IMR-90 (cell line): ENCODE data around the gene TBC1D23. TPM values are rescaled to one million over a fixed set of nuclear protein-coding genes. Genes with fewer than 3 reads are reported as not detected.
A peak's percentile ranks its signal among the peaks of the same experiment; 100 is the strongest.

Experiments used
- ATAC-seq: fragments of 200-7000 bp; cut with Tn5 transposase; 2 replicates; pipeline ENCODE4 v1.9.1; 2020; ENCODE audit warnings: low read depth, mild to moderate bottlenecking, moderate library complexity
- BruUV-seq: library from RNA; stranded (reverse); fragments of 400-500 nt; replicated peaks from 2 replicates; lab custom pipeline; 2021; lab: Mats Ljungman, UMichigan
- CTCF ChIA-PET: fragments of 300-600 bp; formaldehyde crosslinking; extraction: SDS; loops from one replicate; lab custom pipeline; 2021; ENCODE audit warnings: antibody characterized with exemption; lab: Yijun Ruan, JAX
- POLR2A ChIA-PET: fragments of 300-600 bp; sonication (Branson Sonifier 250); formaldehyde crosslinking; loops from one replicate; lab custom pipeline; 2022; ENCODE audit warnings: antibody characterized with exemption; ENCODE audit not compliant: unreplicated experiment; lab: Charles Lee
- DNase-seq: peaks from one replicate; pipeline ENCODE4 v3.0.0; 2013
- H2AFZ ChIP-seq: replicated peaks from 2 replicates; pipeline ENCODE3; 2013; ENCODE audit warnings: low read length, mild to moderate bottlenecking; ENCODE audit not compliant: poor library complexity
- H2AK5ac ChIP-seq: 2 replicates; pipeline ENCODE4 v1.6.1; 2013; ENCODE audit warnings: low read depth, low read length, inconsistent platforms
- H2AK9ac ChIP-seq: replicated peaks from 2 replicates; pipeline ENCODE3; 2013; ENCODE audit warnings: mild to moderate bottlenecking, low read depth, low read length, moderate library complexity; ENCODE audit not compliant: poor library complexity
- H2BK120ac ChIP-seq: 2 replicates; pipeline ENCODE4 v1.6.1; 2013; ENCODE audit warnings: low read depth, low read length, inconsistent platforms
- H2BK15ac ChIP-seq: 3 replicates; pipeline ENCODE4 v1.6.1; 2013; ENCODE audit warnings: low read depth, low read length, inconsistent platforms
- H2BK20ac ChIP-seq: 2 replicates; pipeline ENCODE4 v1.6.1; 2013; ENCODE audit warnings: low read depth, mild to moderate bottlenecking, inconsistent platforms, low read length, moderate library complexity
- H2BK5ac ChIP-seq: 2 replicates; pipeline ENCODE4 v1.6.1; 2013; ENCODE audit warnings: mild to moderate bottlenecking, low read depth, low read length, inconsistent platforms; ENCODE audit not compliant: poor library complexity, severe bottlenecking
- H3K14ac ChIP-seq: replicated peaks from 2 replicates; pipeline ENCODE4 v1.6.1; 2013; ENCODE audit warnings: low read depth, low read length, inconsistent platforms
- H3K18ac ChIP-seq: 2 replicates; pipeline ENCODE4 v1.6.1; 2013; ENCODE audit warnings: low read depth, low read length, control low read depth
- H3K23ac ChIP-seq: 2 replicates; pipeline ENCODE4 v1.6.1; 2013; ENCODE audit warnings: low read depth, low read length, inconsistent platforms
- H3K27ac ChIP-seq: 2 replicates; pipeline ENCODE4 v1.5.1; 2013; ENCODE audit warnings: mild to moderate bottlenecking, control low read depth, low read length; ENCODE audit not compliant: insufficient read depth
- H3K27me3 ChIP-seq: 2 replicates; pipeline ENCODE4 v1.6.1; 2013; ENCODE audit warnings: low read length; ENCODE audit not compliant: control insufficient read depth, insufficient read depth
- H3K36me3 ChIP-seq: 2 replicates; pipeline ENCODE4 v1.6.1; 2013; ENCODE audit warnings: low read length, mixed read lengths; ENCODE audit not compliant: control insufficient read depth, insufficient read depth
- H3K4ac ChIP-seq: 2 replicates; pipeline ENCODE4 v1.6.1; 2013; ENCODE audit warnings: low read depth, low read length, inconsistent platforms
- H3K4me1 ChIP-seq: 2 replicates; pipeline ENCODE4 v1.6.1; 2013; ENCODE audit warnings: low read length, mixed read lengths; ENCODE audit not compliant: control insufficient read depth, insufficient read depth
- H3K4me2 ChIP-seq: 2 replicates; pipeline ENCODE4 v1.6.1; 2013; ENCODE audit warnings: low read depth, mild to moderate bottlenecking, control low read depth, low read length, moderate library complexity
- H3K4me3 ChIP-seq: 2 replicates; pipeline ENCODE4 v1.5.1; 2013; ENCODE audit warnings: low read depth, mild to moderate bottlenecking, control low read depth, low read length, moderate library complexity; ENCODE audit not compliant: insufficient read depth
- H3K56ac ChIP-seq: 2 replicates; pipeline ENCODE4 v1.6.1; 2013; ENCODE audit warnings: low read length, inconsistent platforms; ENCODE audit not compliant: insufficient read depth; ENCODE audit errors: extremely low read depth
- H3K79me1 ChIP-seq, 2 experiments: 2 replicates each; pipeline ENCODE4 v1.6.1; 2013; ENCODE audit warnings: low read length in 2 of 2, inconsistent platforms in 1 of 2, low read depth in 1 of 2
- H3K9ac ChIP-seq: 2 replicates; pipeline ENCODE4 v1.6.1; 2013; ENCODE audit warnings: low read depth, low read length, control low read depth
- H3K9me1 ChIP-seq: 2 replicates; pipeline ENCODE4 v1.6.1; 2013; ENCODE audit warnings: low read length, inconsistent platforms; ENCODE audit not compliant: insufficient read depth
- H3K9me3 ChIP-seq: 2 replicates; pipeline ENCODE4 v1.6.1; 2013; ENCODE audit warnings: low read length; ENCODE audit not compliant: control insufficient read depth, insufficient read depth
- H4K20me1 ChIP-seq: 2 replicates; pipeline ENCODE4 v1.6.1; 2013; ENCODE audit warnings: low read length, inconsistent platforms; ENCODE audit not compliant: insufficient read depth
- H4K5ac ChIP-seq: 2 replicates; pipeline ENCODE4 v1.6.1; 2013; ENCODE audit warnings: mild to moderate bottlenecking, low read depth, low read length, control low read depth
- H4K8ac ChIP-seq, 2 experiments: 2 replicates each; pipeline ENCODE4 v1.6.1; 2013; ENCODE audit warnings: low read depth in 2 of 2, low read length in 2 of 2, control low read depth in 1 of 2, inconsistent platforms in 1 of 2
- H4K91ac ChIP-seq: 2 replicates; pipeline ENCODE4 v1.6.1; 2013; ENCODE audit warnings: low read depth, low read length, inconsistent platforms; ENCODE audit not compliant: insufficient read depth
- BHLHE40 ChIP-seq: fragments of 150-350 bp; IDR thresholded peaks from 2 replicates; pipeline ENCODE4 v1.6.1; 2016; ENCODE audit warnings: mild to moderate bottlenecking, low read depth, low read length
- CEBPB ChIP-seq: IDR thresholded peaks from 2 replicates; pipeline ENCODE4 v1.6.1; 2012; ENCODE audit warnings: low read depth, low read length, improper control_type of control experiment
- CTCF ChIP-seq: conservative IDR thresholded peaks from 2 replicates; pipeline ENCODE4 v1.5.1; 2012; ENCODE audit warnings: mild to moderate bottlenecking, low read depth, low read length, improper control_type of control experiment
- MAFK ChIP-seq: IDR thresholded peaks from 2 replicates; pipeline ENCODE4 v1.6.1; 2012; ENCODE audit warnings: low read depth, low read length, improper control_type of control experiment
- MXI1 ChIP-seq: IDR thresholded peaks from 2 replicates; pipeline ENCODE4 v1.6.1; 2012; ENCODE audit warnings: low read depth, mild to moderate bottlenecking, low read length, moderate library complexity, borderline replicate concordance
- NFE2L2 ChIP-seq: fragments of 150-350 bp; IDR thresholded peaks from 2 replicates; pipeline ENCODE4 v1.6.1; 2016; ENCODE audit warnings: low read depth, mild to moderate bottlenecking, low read length
- POLR2A ChIP-seq: IDR thresholded peaks from 2 replicates; pipeline ENCODE4 v1.6.1; 2012; ENCODE audit warnings: mild to moderate bottlenecking, low read depth, low read length
- RAD21 ChIP-seq: IDR thresholded peaks from 2 replicates; pipeline ENCODE4 v1.6.1; 2012; ENCODE audit warnings: low read length, improper control_type of control experiment
- RCOR1 ChIP-seq: IDR thresholded peaks from 2 replicates; pipeline ENCODE4 v1.6.1; 2012; ENCODE audit warnings: mild to moderate bottlenecking, low read length, improper control_type of control experiment; ENCODE audit not compliant: insufficient replicate concordance
- RFX5 ChIP-seq: IDR thresholded peaks from 2 replicates; pipeline ENCODE4 v1.8.0; 2012; ENCODE audit warnings: low read depth, mild to moderate bottlenecking, low read length, moderate library complexity
- SMC3 ChIP-seq: fragments of 150-350 bp; IDR thresholded peaks from 2 replicates; pipeline ENCODE4 v1.6.1; 2016; ENCODE audit warnings: low read depth, mild to moderate bottlenecking, antibody characterized with exemption, low read length, moderate library complexity
- USF2 ChIP-seq: fragments of 150-350 bp; IDR thresholded peaks from 2 replicates; pipeline ENCODE4 v1.6.1; 2017; ENCODE audit warnings: mild to moderate bottlenecking, antibody characterized with exemption, low read length, low read depth
- dilution Hi-C: fragments of 300-500 bp; cut with HindIII; formaldehyde crosslinking; loops from one replicate; pipeline ENCODE4 v1.14.3; 2018; ENCODE audit warnings: low sequenced_read_pairs; ENCODE audit not compliant: unreplicated experiment
- in situ Hi-C: fragments of 300-500 bp; cut with MboI; formaldehyde crosslinking; loops from 3 replicates; pipeline ENCODE4 v1.14.3; 2019; ENCODE audit warnings: low sequenced_read_pairs, inconsistent platforms, mixed read lengths
- intact Hi-C: fragments of 100-400 bp; cut with micrococcal nuclease; formaldehyde crosslinking; loops from 2 replicates; pipeline ENCODE4 v1.10.0; 2022
- polyA plus RNA-seq, 3 experiments: library from polyadenylated mRNA; depleted of rRNA; stranded (reverse); fragments of >200 nt; gene quantifications; 2 replicates each; pipeline ENCODE4 v1.2.3, GENCODE V29; 2012; ENCODE audit warnings: low replicate concordance in 1 of 3
- total RNA-seq: library from RNA; depleted of rRNA; stranded (reverse); fragments of >200 nt; gene quantifications from 2 replicates; pipeline ENCODE4 v1.2.3, GENCODE V29; 2012

Gene TBC1D23
- total and polyA plus RNA-seq, 2 of the 4 experiments (the other 2 are of a cell fraction): 21.2 to 67.0 TPM

- Histone ChIP-seq H2AFZ (no peak overlapping the region), H2AK5ac (no peak overlapping the region), H3K9me1 (no peaks in the 10 kb centered on the region), H3K23ac (no peak overlapping the region), H3K56ac (no peak overlapping the region), H2BK5ac (no peak overlapping the region), H3K4ac (no peak overlapping the region), H2AK9ac (no peak overlapping the region), H4K8ac (no peak overlapping the region), H3K4me2 (no peak overlapping the region), H3K27ac (no peak overlapping the region), H3K9me3 (no peaks in the 10 kb centered on the region), H4K20me1 (0 out of 2 replicates have a peak, but pooled peaks cover 4% of the 10 kb centered on the region), H2BK20ac (no peak overlapping the region), H4K91ac (no peak overlapping the region), H3K18ac (no peak overlapping the region), H3K14ac (no peak overlapping the region), H3K4me1 (peaks cover 7% of the 10 kb centered on the region), H4K5ac (no peak overlapping the region), H2BK120ac (no peak overlapping the region), H3K27me3 (no peaks in the 10 kb centered on the region), H3K9ac (no peak overlapping the region), H3K79me1 (peaks cover 0 to 11% of the 10 kb centered on the region in 2 experiments; a peak in 3 of 4 replicates), H3K4me3 (no peak overlapping the region), H2BK15ac (no peak overlapping the region), H3K36me3 (no peaks in the 10 kb centered on the region)
- BruUV-seq: no TSS peak
- ChIA-PET CTCF (interaction anchor here (1.0 to 1.3 kb wide), 3 partner anchors 362 to 425 kb away, joined by 3 to 7 read pairs (median 3); no protein-coding TSS in a partner anchor), POLR2A (interaction anchor here (0.6 kb wide), 1 partner anchor 250 kb away, joined by 3 read pairs; no protein-coding TSS in a partner anchor)
- DNase-seq (peak; percentile 30), ATAC-seq (no peak)
- TF ChIP-seq SMC3 (no peak), MXI1 (no peak), POLR2A (no peak), RAD21 (no peak), USF2 (no peak), MAFK (no peak), NFE2L2 (no peak), CTCF (no peak), BHLHE40 (no peak), RFX5 (no peak), CEBPB (no peak), RCOR1 (no peak)
- in situ Hi-C loops (loop anchor here (10.0 kb wide), 1 partner anchor 192 kb away; no protein-coding TSS in a partner anchor), dilution Hi-C loops (no loop called here), intact Hi-C loops (no loop called here)
Measured at GRCh38 chr3:100256731-100257151, 4.1 kb upstream of the TBC1D23 start.
